GM12864 (cell line): Measurements from ENCODE around the gene SMYD3.
"Not testable (repeated sequence)": the region's sequence is repeated elsewhere in the genome, so short reads cannot be mapped to it uniquely, and the experiment has no call there.

ENCODE experiments used
- DNase-seq: peaks from one replicate; pipeline ENCODE4 v3.0.0-alpha.2; 2011; ENCODE audit warnings: low read depth
- H3K4me3 ChIP-seq: 2 replicates; pipeline ENCODE4 v1.5.1; 2011; ENCODE audit warnings: mild to moderate bottlenecking, low read depth, low read length, control low read depth
- CTCF ChIP-seq: IDR thresholded peaks from 2 replicates; pipeline ENCODE4 v1.5.1; 2011; ENCODE audit warnings: low read depth, mild to moderate bottlenecking, moderate library complexity, low read length, control low read depth, inconsistent platforms; ENCODE audit errors: missing control alignments

Gene SMYD3

GRCh38 chr1:245749053-245749452 is 758.0 kb downstream of the SMYD3 start:
- no peak for TF ChIP-seq CTCF
- no peak for DNase-seq
- H3K4me3 ChIP-seq = no peak overlapping the region

GRCh38 chr1:245748646-245749045 is 758.4 kb downstream of the SMYD3 start:
- no peak for DNase-seq
- TF ChIP-seq CTCF = no peak
- H3K4me3 ChIP-seq = no peak overlapping the region

GRCh38 chr1:245748240-245748639 is 758.8 kb downstream of the SMYD3 start:
- no peak for TF ChIP-seq CTCF
- no peak overlapping the region for H3K4me3 ChIP-seq
- no peak for DNase-seq

DNA sequence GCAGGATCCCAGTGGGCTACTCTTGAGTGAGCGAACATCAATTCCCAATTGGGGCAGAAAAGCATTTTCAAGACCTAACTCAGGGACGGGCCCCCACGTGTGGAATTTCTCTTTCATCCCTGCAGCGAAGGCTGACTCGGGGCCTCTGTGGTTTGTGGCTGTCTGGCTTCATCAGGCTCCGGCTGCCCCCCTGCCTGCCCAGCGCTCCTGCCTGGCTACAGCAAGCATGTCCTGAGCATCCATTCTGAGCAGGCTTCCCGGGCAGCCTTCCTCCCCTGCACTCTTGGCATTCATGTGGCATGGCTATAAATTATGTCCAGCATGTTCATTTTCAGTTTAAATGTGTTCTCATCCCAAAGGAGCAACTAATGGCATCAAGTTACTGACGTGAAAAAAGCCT is 764.2 kb downstream of the SMYD3 start:
- TF ChIP-seq CTCF = no peak
- no peak for DNase-seq
- H3K4me3 ChIP-seq = no peak overlapping the region

DNA sequence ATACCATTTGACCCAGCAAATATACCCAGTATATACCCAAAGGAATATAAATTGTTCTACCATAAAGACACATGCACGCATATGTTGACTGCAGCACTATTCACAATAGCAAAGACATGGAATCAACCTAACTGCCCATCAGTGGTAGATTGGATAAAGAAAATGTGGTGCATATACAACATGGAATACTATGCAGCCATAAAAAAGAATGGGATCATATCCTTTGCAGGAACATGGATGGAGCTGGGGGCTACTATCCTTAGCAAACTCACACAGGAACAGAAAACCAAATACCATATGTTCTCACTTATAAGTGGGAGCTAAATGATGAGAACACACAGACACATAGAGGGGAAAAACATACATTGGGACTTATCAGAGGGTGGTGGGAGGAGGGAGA is 766.7 kb downstream of the SMYD3 start:
- DNase-seq, H3K4me3 ChIP-seq: not testable (repeated sequence)

GRCh38 chr1:245730801-245731200 is 776.3 kb downstream of the SMYD3 start:
- TF ChIP-seq CTCF = no peak
- H3K4me3 ChIP-seq = no peak overlapping the region
- DNase-seq = no peak

GRCh38 chr1:245728035-245728434 is 779.0 kb downstream of the SMYD3 start:
- not testable (repeated sequence) for H3K4me3 ChIP-seq, DNase-seq

- no peak for DNase-seq
- no peak overlapping the region for H3K4me3 ChIP-seq
- TF ChIP-seq CTCF = no peak
Measured at GRCh38 chr1:245721488-245721887, 785.6 kb downstream of the SMYD3 start.
